A673 (cell line): ENCODE results near the gene OASL.

Source experiments
- CTCF ChIP-seq: fragments of 300-800, 200-600 bp; sonication (generic); conservative IDR thresholded peaks from 2 replicates; pipeline ENCODE4 v1.5.1; 2017; ENCODE audit warnings: low read depth, mild to moderate bottlenecking, antibody characterized with exemption, low read length, moderate library complexity, mixed read lengths
- EZH2 ChIP-seq: fragments of 200-600 bp; sonication (generic); IDR thresholded peaks from 2 replicates; pipeline ENCODE4 v1.6.1; 2017; ENCODE audit warnings: borderline replicate concordance, low read depth, mild to moderate bottlenecking, mixed read lengths, antibody characterized with exemption, low read length; ENCODE audit not compliant: poor library complexity, severe bottlenecking

DNA sequence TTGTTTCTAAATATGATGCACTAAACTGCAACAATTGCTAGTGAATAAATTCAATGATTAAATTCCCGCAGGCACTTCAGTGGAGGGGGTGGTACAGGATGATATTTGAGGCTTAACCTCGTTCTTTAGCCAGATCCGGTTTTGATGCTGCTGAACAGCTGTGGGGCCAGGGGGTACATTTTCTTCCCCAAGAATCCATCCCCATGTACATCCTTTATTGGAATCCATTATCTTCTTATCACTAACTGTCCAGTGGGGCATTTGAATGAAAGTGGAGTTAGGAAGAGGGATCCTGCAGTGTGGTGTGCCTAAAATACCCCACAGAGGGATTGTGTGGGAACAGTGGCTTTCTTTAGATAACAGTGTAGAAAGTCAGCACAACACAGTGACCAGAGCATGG lies 45.2 kb upstream of the OASL start:
- no peak for TF ChIP-seq CTCF
- no peak for TF ChIP-seq EZH2
